Iris pigment epithelial cell (primary cell): ENCODE data around the gene TRIP6.
A peak's percentile ranks its signal among the peaks of the same experiment; 100 is the strongest.
"Not testable (repeated sequence)": the region's sequence is repeated elsewhere in the genome, so short reads cannot be mapped to it uniquely, and the experiment has no call there.

ENCODE experiments used
- DNase-seq: peaks from one replicate; pipeline ENCODE4 v3.0.0-alpha.2; 2011; ENCODE audit warnings: low read depth

TRIP6 gene

DNA sequence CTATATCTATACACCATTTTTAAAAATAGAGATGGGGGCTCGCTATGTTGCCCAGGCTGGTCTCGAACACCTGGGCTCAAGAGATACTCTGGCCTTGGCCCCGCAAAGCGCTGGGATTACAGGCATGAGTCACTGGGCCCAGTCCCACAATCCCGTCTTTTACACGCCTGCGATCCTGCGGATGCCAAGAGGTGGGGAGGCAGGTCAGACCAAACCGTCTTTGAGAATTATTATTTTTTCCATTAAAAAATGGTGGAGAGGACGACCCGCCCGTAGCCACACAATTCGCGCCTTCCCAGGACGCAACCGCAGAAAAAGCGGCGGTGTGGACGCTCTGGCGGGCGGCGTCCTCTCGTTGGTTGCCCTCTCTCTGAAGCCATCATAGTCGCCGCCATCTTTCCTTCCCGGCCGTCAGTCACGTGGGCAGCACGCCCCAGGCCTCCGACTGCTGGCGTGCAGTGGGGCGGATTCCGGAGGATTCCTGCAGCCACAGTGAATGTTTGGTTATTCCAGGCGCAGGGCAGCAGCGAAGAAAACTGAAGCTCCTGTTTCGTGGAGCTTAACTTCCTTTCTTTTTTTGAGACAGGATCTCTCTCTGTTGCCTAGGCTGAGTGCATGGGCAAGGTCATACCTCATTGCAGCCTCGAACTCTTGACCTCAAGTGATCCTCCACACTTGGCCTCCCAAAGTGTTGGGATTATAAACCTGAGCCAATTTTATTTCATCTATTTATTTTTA lies 29.9 kb upstream of the TRIP6 start:
- peak; percentile 93 for DNase-seq

DNA sequence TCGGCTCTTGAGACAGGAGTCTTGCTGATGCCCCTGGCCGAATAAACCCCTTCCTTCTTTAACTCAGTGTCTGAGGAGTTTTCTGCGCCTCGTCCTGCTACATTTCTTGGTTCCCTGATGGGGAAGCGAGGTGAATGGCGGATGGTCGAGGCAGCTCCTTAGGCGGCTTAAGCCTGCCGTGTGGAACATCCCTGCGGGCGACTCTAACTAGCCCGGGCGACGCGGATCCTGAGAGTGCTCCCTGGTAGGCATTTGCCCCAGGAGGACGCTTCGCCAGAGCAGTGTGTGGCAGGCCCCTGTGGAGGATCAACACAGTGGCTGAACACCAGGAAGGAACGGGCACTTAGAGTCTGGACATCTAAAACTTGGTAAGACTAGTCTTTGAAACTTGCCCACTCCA lies 27.8 kb upstream of the TRIP6 start:
- DNase-seq, result no peak

DNA sequence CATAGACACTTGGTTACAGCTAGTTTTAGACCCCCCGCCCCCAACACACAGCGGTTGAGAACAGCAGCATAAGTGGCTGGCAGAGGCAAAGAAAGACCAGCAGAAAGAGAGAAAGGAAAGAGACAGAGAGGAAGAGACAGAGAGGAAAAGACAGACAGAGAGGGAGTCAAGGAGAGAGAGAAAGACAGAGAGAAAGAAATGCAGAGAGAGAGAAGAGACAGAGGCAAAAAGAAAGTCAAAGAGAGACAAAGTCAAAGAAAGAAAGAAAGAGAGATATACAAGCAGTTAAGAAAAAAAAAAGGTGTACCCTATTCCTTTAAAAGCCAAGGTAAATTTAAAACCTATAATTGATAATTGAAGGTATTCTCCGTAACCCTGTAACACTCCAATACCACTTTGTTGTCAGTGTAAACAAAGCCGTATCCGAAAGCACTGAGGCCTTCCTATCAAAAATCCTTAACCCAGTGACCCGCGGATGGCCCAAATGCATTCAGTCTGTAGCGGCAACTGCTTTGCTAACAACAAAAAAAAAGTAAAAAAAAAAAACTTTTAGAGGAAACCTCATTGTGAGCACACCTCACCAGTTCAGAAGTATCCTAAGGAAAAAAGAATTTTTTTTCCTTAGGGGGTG lies 26.6 kb upstream of the TRIP6 start:
- no peak for DNase-seq

DNA sequence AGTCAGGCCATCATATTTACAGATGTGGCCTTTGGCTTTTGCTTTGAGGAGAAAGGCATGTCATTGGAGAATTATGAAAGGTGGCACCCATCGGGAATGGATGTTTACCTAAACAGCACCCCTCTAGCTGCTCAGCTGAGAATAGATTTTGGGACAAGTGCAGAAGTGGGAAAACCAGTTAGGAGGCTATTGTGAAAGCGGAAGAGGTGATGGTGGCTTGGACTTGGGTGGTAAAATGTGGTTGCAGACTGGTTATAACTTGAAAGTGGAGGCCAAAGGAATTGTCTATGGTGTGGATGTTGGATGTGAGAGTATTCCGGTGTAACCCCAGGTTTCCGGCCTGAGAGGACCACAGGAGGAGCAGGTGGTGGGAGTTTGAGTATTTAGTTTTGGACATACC lies 19.8 kb upstream of the TRIP6 start:
- DNase-seq, result no peak

DNA sequence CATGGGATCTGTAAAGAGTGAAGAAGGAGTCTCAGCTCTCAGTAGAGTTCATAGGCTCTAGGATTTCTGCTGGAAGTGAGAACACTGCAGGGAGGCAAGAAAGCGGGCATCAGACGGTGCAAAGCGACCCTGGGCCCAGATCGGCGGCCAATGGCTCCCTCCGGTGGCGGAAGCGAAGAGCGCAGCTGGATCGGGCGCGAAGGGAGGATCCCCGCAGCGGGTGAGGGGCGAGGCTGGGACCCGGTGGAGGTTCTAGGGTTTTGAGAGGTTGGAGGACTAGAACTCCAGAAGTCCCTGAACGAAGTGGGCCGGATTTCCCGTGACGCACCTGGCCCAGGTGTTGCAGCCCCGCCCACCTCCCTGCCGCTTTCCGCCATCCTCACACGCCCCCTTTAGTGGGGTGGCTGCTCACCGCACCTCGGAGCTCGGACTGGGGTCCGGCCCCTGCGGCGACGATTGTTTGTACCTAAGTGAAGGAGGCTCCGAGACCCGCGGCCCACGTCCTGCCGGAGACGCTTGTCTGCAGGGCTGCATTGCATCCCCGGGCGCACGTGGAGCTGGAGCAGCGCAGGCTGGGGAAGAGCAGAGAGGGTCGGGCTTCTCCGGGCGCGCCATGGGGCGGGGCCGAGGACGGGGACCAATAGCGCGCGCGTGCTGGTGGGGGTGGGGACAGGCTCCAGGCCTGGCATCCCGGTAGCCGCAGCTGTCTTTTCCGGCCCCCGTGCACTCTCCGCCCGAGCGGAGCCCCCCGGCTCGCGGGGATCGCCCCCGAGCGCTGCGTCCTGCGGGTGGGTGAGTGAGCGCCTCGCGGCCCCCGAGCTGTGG lies 14.9 kb upstream of the TRIP6 start, which contains the start of gene SLC12A9:
TSS of gene SLC12A9 (plus strand) at position 666 of the 825 bp plus-strand sequence. CDS start 1,485 bp downstream, outside the sequence.
- DNase-seq, result peak; percentile 91

DNA sequence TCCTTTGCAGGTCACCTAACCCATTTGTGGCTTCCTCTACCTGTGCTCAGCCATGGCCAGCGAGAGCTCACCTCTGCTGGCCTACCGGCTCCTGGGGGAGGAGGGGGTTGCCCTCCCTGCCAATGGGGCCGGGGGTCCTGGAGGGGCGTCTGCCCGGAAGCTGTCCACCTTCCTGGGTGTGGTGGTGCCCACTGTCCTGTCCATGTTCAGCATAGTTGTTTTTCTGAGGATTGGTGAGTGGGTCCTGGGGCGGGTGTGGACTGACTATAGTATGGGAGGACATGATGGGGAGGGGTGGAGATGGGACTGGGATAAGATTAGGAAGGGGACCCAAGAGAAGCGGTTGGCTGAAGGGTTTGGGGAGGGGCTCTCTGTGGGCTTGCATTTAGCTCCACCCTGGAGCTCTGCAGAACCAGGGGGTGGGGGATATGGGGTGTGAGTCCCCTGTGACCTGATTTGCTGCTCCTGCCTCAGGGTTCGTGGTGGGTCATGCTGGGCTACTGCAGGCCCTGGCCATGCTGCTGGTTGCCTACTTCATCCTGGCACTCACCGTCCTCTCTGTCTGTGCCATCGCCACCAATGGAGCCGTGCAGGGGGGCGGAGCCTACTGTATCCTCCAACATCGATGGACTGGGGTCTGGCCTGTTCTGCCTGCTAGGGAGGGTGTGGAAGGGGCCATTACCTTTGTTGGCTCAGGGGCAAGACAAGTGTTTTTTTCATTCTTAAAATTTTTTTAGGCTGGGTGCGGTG lies 12.9 kb upstream of the TRIP6 start:
- DNase-seq, result no peak

DNA sequence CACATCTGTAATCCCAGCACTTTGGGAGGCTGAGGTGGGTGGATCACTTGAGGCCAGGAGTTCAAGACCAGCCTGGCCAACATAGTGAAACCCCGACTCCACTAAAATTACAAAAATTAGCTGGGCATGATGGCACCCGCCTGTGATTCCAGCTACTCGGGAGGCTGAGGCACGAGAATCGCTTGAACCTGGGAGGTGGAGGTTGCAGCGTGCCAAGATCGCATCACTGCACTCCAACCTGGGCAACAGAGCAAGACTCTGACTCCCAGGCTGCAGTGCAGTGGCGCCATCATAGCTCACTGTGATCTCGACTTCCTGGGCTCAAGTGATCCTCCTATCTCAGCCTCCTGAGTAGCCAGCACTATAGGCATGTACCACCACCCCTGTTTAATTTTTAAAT lies 12.3 kb upstream of the TRIP6 start:
- not testable (repeated sequence) for DNase-seq

DNA sequence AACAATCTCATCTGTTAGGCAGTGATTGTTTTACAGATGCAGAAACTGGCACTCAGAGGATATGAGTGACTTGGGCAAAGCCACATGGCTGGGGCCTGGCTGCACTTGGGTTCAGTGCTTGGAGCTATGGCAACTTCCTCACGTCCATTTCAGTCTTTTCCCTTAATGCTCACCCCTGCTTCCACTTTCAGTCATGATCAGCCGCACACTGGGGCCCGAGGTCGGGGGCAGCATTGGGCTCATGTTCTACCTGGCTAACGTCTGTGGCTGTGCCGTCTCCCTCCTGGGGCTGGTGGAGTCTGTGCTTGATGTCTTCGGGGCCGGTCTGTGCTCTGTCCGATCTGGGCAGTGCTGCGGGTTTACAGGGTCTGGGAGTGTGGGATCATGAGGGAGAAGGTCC lies 11.7 kb upstream of the TRIP6 start:
- no peak for DNase-seq

DNA sequence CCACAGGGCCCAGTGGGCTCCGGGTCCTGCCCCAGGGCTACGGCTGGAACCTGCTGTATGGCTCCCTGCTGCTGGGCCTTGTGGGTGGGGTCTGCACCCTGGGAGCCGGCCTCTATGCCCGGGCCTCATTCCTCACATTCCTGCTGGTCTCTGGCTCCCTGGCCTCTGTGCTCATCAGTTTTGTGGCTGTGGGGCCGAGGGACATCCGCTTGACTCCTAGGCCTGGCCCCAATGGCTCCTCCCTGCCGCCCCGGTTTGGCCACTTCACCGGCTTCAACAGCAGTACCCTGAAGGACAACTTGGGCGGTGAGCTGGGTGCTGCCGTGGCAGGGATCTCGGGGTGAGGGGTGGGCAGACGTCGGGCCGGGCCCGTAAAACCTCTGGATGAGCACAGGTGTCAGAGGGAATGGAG lies 10.3 kb upstream of the TRIP6 start:
- DNase-seq, result no peak

DNA sequence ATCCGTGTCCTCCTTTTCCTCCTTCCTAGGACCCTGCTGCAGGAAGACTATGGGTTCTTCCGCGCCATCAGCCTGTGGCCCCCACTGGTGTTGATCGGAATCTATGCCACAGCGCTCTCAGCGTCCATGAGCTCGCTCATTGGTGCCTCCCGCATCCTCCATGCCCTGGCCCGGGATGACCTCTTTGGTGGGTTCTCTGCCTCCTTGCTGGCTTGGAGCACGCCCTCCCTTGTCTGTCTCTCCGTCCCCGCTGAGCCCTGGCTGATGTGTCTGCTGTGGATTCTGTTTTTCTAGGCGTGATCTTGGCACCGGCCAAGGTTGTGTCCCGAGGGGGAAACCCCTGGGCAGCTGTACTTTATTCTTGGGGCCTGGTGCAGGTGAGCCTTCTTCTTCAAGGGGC lies 7.3 kb upstream of the TRIP6 start:
- no peak for DNase-seq

DNA sequence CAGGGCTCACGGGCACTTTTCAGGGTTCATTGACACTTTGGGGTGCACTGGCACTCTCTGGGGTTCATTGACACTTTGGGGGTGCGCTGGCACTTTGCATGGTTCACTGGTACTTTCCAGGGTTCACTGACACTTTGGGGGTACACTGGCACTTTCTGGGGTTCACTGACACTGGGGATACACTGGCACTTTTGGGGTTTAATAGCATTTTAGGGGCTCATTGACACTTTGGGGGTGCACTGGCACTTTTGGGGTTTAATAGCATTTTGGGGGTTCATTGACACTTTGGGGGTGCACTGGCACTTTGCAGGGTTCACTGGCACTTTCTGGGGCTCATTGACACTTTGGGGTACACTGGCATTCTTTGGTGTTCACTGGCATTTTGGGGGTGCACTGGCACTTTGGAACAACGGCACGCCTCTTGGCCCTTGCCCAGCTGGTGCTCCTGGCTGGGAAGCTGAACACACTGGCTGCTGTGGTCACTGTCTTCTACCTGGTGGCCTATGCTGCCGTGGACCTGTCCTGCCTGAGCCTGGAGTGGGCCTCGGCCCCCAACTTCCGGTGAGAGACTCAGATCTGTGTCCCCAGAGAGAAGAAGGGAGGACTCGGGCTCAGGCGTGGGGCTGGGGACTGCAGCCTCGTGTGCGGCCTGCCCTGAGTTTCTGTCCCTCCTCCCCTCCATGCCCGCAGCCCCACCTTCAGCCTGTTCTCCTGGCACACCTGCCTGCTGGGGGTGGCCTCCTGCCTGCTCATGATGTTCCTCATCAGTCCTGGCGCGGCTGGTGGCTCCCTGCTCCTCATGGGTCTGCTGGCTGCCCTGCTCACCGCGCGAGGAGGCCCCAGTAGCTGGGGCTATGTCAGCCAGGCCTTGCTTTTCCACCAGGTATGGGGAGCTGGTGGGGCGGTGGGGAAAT lies 6.2 kb upstream of the TRIP6 start:
- DNase-seq, result no peak

DNA sequence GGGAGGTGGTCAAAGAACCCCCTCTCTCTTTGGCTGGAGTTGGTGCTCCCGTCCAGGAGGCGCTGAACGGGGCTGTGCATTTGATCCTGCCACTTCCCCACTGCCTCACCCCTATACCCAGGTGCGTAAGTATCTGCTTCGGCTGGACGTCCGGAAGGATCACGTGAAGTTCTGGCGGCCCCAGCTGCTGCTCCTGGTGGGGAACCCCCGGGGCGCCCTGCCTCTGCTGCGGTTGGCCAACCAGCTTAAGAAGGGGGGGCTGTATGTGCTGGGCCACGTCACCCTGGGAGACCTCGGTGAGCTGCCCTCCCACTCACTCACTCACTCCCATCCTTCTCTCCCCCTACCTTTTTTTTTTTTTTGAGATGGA lies 5.6 kb upstream of the TRIP6 start:
- DNase-seq, result no peak

DNA sequence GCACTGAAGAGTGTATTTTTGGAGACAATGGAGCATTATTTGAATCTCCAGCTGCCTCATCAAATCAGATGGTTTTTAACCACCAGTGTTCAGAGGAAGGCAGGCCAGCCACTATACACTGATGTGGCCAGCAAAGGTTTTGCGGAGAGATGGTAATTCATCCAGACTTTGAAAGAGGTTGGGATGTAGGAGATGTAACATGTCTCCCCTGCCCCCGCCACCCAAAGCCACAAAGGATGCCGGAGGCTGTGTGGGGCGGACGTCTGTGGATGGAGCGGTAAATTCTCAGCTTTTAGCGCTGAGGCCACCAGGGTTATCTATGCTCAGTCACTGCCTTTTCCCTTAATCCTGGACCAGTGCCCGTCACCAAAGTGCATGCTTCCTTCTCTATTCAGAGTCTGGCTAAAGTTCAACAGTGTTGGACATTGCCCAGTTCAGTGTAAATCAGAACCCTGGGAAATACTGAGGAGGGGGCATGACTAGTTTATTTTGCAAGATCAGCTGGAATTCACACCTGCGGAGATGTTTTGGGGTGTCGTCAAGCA lies 3.7 kb upstream of the TRIP6 start:
- no peak for DNase-seq

DNA sequence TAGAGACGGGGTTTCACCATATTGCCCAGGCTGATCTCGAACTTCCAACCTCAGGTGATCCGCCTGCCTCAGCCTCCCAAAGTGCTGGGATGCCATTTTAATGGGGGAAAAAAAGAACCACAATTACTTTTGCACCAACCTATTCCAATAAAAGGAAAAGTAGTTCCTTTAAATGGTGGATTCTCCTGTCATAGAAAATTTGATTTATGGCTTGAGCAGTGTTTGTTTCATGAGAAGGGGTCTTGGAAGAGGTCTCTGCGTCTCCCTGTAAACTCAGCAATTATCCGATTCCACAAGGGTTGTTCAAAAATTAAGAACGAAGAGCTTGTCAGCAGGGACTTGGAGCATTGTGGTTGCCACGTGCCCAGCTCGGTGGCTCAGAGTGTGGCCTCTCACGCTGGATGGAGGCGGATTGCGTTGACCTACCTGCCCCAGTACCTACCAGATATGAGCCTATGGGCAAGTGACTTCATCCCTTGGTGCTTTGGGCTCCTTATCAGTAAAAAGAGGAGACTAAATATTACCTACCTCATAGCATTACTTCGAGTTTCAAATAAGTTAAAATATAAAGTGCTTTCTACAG lies 2.8 kb upstream of the TRIP6 start:
- no peak for DNase-seq

DNA sequence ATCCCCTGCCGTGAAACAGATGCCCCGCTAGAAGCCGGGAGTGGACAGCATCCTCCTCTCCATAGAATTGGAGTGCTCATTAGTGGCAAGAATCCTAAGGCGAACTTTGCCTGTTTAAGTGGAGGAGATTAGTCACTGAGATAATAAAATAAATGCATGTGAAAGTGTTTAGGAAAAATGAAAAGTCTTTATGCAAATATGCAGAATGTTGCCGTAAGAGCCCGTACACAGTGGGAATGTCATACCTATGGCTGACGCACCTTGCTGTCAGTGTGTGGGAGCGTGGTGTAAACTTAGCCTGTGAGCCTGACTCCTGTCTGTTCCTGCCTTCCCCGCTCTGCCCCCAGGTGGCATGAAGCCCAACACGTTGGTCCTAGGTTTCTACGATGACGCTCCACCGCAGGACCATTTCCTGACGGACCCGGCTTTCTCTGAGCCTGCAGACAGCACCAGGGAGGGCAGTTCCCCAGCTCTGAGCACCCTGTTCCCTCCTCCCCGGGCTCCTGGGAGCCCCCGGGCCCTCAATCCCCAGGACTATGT lies 1.7 kb upstream of the TRIP6 start:
- no peak for DNase-seq

DNA sequence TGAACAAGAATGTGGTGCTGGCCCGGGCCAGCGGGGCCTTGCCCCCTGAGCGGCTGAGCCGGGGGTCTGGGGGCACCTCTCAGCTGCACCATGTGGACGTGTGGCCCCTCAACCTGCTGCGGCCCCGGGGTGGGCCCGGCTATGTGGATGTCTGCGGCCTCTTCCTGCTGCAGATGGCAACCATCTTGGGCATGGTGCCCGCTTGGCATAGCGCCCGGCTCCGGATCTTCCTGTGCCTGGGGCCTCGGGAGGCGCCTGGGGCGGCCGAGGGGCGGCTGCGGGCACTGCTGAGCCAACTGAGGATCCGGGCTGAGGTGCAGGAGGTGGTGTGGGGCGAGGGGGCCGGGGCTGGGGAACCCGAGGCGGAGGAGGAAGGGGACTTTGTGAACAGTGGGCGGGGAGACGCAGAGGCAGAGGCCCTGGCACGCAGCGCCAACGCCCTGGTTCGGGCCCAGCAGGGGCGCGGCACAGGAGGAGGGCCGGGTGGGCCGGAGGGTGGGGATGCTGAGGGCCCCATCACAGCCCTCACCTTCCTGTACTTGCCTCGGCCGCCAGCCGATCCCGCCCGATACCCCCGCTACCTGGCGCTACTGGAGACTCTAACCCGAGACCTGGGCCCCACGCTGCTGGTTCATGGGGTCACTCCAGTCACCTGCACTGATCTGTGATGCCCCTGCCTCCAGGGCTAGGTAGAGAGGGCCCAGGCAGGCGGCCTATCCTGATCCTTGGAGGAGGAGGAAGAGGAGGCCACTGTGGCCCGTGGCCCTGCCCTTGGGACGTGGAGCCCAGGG lies 1.1 kb upstream of the TRIP6 start:
- no peak for DNase-seq

DNA sequence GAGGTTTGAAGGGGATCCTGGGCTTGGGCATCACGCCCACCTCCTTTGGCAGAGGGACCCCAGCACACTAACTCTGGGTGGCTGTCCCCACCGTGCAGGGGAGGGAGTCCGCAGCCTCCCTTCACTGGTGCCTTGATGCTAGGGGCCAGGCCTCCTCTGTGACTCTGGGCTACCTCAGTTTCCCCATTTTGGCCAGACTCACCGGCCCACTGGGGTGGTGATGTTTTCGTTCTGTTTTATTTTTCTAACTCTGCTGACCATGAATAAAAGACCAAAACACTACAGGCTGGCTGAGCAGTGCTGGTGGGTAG lies 503 bp upstream of the TRIP6 start:
- DNase-seq, result no peak

DNA sequence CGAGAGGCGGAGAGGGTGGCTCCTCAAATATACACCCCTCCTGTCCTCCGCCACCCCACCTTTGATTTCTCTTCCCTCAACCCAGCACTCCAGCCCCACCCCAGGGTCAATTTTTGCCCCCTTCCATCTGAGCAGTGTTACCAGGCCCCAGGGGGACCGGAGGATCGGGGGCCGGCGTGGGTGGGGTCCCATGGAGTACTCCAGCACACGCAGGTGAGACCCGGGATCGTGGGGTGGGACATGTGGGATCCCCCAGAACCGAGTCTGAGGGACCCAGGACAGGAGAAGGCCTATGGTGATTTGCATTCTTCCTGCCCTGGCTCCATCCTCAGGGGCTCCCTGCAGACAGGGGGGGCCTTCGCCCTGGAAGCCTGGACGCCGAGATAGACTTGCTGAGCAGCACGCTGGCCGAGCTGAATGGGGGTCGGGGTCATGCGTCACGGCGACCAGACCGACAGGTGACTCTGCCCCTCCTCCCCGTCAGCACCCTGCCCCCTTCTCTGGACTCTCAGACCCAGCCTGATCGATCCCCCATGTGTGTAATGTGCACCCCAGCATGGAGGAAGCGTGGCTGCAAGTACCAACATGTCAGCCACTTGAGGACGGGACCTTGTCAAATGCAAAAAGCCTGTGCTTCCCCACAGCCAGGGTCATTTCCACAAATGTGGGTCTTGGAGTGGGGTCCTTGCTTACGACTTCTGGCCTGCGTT lies 744 bp downstream of the TRIP6 start:
- peak; percentile 22 for DNase-seq
